ENCODE data around the gene ERBB2.
"Not testable (repeated sequence)": the region's sequence is repeated elsewhere in the genome, so short reads cannot be mapped to it uniquely, and the experiment has no call there.

Gene ERBB2

DNA sequence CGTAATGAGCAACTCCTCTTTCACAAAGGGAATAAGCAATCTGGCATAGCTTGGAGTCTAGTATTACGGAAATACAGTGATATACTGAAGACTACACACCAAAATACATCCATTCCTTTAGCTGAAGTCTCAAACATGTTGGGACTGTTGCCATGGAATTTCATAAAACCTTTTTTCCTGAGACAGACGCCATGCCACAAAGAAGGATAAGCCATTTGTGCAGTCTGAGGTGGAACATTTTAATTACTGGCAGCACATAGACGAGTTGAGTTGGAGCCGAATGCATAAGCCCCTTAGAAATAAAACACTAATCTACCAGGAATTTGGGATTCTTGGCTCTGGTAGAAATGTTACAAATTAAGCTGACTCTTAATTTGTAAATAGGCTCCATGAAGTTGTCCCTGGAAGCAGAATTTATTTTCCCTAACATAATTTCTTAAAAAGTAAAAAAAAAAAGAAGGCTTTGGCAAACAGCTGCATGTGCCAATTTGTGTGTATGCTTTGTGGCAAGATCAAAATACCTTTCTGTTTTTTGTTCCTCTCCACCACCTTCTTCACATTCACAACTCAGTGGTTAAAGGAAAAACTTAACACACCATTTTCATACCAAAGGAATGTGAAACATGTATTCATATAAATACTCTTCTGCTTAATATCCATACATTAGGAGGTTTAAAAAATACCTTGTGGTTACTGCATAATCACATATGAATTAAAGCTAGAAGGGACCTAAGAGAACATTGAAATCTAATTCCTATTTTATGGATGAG is 63.4 kb downstream of the ERBB2 start:
- DNase-seq (ENCODE audit: low spot score): no peak

- not testable (repeated sequence) for DNase-seq (ENCODE audit: low spot score)
Observed at GRCh38 chr17:39764171-39764570, 64.3 kb downstream of the ERBB2 start.

DNA sequence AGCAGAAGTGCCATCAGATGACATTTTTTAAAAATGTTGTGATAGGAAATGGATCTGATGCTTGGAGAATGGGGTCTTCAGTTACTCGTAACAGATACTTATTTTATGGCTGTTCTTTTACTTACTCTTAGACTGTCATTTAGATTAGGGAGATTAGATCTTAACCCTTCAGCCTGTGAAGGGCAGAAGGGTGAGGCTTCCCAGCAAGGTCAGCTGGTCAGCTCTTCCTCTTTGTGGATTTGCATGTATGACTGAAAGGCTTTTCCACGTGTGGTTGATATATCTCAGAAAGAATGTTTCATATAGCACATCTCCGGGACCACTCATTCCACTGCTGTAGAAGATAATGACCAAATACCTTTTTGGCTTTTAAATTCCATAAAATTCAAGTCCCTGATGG is 65.3 kb downstream of the ERBB2 start:
- no peak for DNase-seq (ENCODE audit: low spot score)

DNA sequence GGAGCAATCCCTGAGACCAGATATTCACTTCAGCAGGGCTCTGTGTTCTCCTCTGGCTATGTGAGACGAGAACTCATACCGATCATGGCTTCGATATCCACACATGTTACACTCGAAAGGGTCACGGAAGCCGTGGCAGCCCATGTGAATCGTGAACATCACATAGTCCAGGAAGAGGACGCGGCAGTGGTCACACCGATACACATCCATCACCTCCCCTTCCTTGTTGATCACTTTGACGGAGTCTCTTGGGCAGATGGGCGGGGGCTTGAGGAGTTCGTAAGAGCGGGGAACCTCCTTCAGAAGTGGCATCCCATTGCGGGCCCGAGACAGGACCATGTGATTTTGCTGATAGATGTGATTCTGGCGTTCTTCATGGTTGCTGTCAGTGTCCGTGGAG is 65.9 kb downstream of the ERBB2 start:
- DNase-seq (ENCODE audit: low spot score): no peak

GRCh38 chr17:39767147-39767546 is 67.3 kb downstream of the ERBB2 start:
- DNase-seq (ENCODE audit: low spot score): no peak

DNA sequence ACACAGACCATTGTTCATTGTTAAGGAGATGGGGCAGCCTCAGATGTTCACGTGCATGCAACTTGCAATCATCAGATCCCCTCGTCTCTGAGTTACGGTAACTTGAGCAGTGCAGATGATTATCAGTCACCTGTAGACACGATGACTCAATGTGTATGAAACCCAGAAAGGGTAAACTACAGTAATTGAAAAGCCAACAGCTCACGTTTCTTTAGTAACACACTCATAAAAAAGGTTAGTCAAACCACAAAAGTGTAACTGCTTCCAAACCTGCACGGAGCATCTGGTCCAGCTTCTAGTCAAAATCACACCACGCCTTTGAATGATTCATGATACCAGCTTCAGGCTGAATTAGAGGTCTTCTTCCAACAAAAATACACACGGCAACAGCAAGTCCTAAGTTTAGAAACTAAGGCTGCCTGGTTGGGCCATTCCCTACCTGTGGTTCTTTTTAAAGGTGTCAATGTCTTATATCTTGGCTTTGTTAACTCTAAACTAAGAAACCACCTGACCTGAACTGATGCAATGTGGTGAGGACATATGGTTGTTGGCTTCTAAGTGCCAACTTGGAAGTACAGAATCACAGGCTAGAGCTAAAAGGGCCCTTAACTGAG is 70.2 kb downstream of the ERBB2 start:
- no peak for DNase-seq (ENCODE audit: low spot score)

DNA sequence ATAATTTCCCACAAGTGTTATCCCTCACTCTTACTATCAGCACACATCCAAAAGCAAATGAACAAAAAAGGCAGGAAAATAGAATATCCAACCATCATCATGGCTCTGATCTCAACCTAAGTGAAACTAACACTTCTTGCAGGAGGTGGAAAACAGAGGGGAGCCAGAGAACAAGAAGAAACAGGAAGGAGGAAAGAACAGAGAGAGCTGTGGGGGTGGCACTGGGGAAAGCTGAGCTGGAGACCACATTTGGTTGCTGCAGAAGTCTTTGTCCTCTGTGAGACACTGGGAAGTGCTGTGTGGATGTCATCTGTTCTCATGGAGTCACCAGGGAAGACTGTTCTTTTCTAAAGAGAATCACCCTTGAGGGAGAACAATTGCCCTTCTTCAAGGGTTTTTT is 72.6 kb downstream of the ERBB2 start:
- DNase-seq (ENCODE audit: low spot score): no peak

DNA sequence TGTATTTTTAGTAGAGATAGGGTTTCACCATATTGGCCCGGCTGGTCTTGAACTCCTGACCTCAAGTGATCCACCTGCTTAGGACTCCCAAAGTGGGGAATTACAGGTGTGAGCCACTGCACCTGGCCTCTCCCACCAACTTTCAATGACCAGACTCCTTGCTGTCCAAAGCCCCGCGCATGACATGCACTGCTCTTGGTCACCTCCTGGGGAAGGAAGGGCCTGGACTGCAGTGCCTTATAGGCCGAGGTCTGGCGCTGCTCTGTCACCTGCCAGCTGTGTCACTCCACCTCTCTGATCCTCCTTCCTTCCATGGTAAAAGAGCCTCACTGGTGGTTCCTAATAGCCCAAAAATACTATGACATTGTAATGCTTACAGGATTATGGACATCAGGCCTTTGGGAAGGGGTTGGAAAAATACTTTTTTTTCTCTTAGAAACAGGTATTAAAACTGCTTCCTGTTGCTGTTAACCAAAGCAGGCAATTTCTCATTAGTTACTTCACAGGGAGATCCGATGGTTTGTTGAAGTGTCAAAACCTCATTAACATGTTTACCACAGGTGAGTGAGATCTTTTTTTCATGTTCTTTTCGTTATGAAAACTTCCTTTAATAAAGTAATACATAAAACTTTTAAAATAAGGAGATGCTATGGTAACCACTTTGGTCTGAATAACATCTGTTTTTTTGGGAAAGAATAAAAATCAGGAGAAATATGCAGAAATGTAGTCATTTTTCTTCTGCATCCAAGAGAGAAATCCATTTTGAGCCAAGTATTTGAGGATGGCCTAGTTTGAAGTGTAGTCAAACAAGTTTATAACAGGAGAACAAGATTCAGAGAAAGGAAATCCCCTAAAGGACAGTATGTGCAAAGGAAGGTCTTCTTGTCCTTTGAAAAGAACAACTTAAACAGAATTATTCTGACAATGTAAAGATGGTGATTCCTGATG is 73.4 kb downstream of the ERBB2 start:
- DNase-seq (ENCODE audit: low spot score): no peak

GRCh38 chr17:39774047-39774446 is 74.2 kb downstream of the ERBB2 start:
- DNase-seq (ENCODE audit: low spot score): no peak

DNA sequence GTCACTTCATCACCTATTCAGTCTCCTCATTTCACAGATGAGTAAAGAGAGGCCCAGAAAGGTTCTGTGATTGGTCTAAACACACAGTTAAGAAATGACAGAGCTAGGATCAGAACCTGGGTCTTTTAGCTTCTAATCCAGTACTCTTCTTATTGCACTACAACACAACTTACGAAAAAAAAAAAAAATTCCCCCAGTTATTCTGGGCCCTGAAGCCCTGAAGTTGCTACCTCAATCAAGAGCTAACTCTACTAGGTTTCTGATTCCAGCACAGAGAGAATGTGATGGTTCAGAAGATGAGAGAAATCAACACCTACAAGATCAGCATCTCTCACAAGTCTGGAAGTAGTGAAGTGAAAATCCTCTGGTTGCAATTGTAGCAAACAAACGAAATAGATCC is 75.2 kb downstream of the ERBB2 start:
- DNase-seq (ENCODE audit: low spot score): no peak

- DNase-seq (ENCODE audit: low spot score): no peak
Observed at GRCh38 chr17:39776252-39776651, 76.4 kb downstream of the ERBB2 start.

GRCh38 chr17:39777534-39778365 is 77.9 kb downstream of the ERBB2 start:
- no peak for DNase-seq (ENCODE audit: low spot score)

Measured in ecto neural progenitor cell (in vitro differentiated cells).